ACHN (cell line): ENCODE data around the gene SCMH1.

ENCODE experiments used
- DNase-seq: peaks from one replicate; pipeline ENCODE4 v3.0.0-alpha.2; 2015
- in situ Hi-C: cut with HindIII; loops from 2 replicates; pipeline ENCODE4 v1.10.0; 2017; ENCODE audit warnings: low sequenced_read_pairs, low pct_ligation_motif_present, low pct_unique_long_range_greater_than_20kb

SCMH1 gene

GRCh38 chr1:41072051-41072450 is 170.1 kb downstream of the SCMH1 start:
- DNase-seq, result no peak
- in situ Hi-C loops, result no loop called here

- no peak for DNase-seq
- in situ Hi-C loops, result no loop called here
These were observed 185.2 kb downstream of the SCMH1 start for GRCh38 chr1:41056907-41057306.

- DNase-seq, result no peak
- in situ Hi-C loops, result no loop called here
These were observed 188.8 kb downstream of the SCMH1 start for GRCh38 chr1:41053316-41053715.

GRCh38 chr1:41051022-41051421 is 191.1 kb downstream of the SCMH1 start:
- no peak for DNase-seq

GRCh38 chr1:41048540-41048939 is 193.6 kb downstream of the SCMH1 start:
- DNase-seq, result no peak
- in situ Hi-C loops, result no loop called here

More at GRCh38 chr1:41051022-41051421, 191.1 kb downstream of the SCMH1 start:
- in situ Hi-C loops, result no loop called here

- in situ Hi-C loops, result no loop called here
- DNase-seq, result no peak
These were observed 195.7 kb downstream of the SCMH1 start for GRCh38 chr1:41046347-41046775.

GRCh38 chr1:41045740-41046139 is 196.4 kb downstream of the SCMH1 start:
- in situ Hi-C loops, result no loop called here
- DNase-seq, result no peak

GRCh38 chr1:41044187-41044586 is 197.9 kb downstream of the SCMH1 start:
- no peak for DNase-seq
- in situ Hi-C loops, result no loop called here

GRCh38 chr1:41041614-41042270 is 200.4 kb downstream of the SCMH1 start:
- DNase-seq, result no peak
- in situ Hi-C loops, result no loop called here

- in situ Hi-C loops, result no loop called here
- DNase-seq, result no peak
These were observed 204.0 kb downstream of the SCMH1 start for GRCh38 chr1:41038110-41038509.

GRCh38 chr1:41037116-41037903 is 204.8 kb downstream of the SCMH1 start:
- DNase-seq, result no peak
- in situ Hi-C loops, result no loop called here

GRCh38 chr1:41033272-41033671 is 208.8 kb downstream of the SCMH1 start:
- in situ Hi-C loops, result no loop called here
- DNase-seq, result no peak

- in situ Hi-C loops, result no loop called here
- DNase-seq, result no peak
These were observed 210.0 kb downstream of the SCMH1 start for GRCh38 chr1:41032147-41032546.

GRCh38 chr1:41030872-41031616 is 211.1 kb downstream of the SCMH1 start:
- in situ Hi-C loops, result no loop called here
- no peak for DNase-seq

- in situ Hi-C loops, result no loop called here
- no peak for DNase-seq
These were observed 214.0 kb downstream of the SCMH1 start for GRCh38 chr1:41028034-41028642.

- in situ Hi-C loops, result no loop called here
- no peak for DNase-seq
These were observed 215.9 kb downstream of the SCMH1 start for GRCh38 chr1:41025979-41026819.

GRCh38 chr1:41024953-41025352 is 217.2 kb downstream of the SCMH1 start:
- DNase-seq, result no peak
- in situ Hi-C loops, result no loop called here

- in situ Hi-C loops, result no loop called here
- DNase-seq, result peak; percentile 8
These were observed 218.7 kb downstream of the SCMH1 start for GRCh38 chr1:41023279-41023990.
